BE2C (cell line): ENCODE measurements around the gene OBI1.
"Not testable (repeated sequence)": the region's sequence is repeated elsewhere in the genome, so short reads cannot be mapped to it uniquely, and the experiment has no call there.

Source experiments
- DNase-seq: peaks from one replicate; pipeline ENCODE4 v3.0.0-alpha.2; 2020
- H3K27me3 ChIP-seq: fragments of 250-450 bp; sonication (Bioruptor Pico); 2 replicates; pipeline ENCODE4 v1.5.1; 2020; ENCODE audit warnings: mild to moderate bottlenecking
- H3K36me3 ChIP-seq: fragments of 250-450 bp; sonication (Bioruptor Pico); 2 replicates; pipeline ENCODE4 v1.5.1; 2020; ENCODE audit warnings: mild to moderate bottlenecking
- H3K4me1 ChIP-seq: fragments of 250-450 bp; sonication (Bioruptor Pico); 2 replicates; pipeline ENCODE4 v1.5.1; 2020
- H3K4me3 ChIP-seq: 2 replicates; pipeline ENCODE4 v1.5.1; 2011; ENCODE audit warnings: low read depth, low read length
- H3K9me3 ChIP-seq: fragments of 250-450 bp; sonication (Bioruptor Pico); 2 replicates; pipeline ENCODE4 v1.5.1; 2020
- TF ChIP-seq, protein P1 (sequence below): IDR thresholded peaks from 2 replicates; pipeline ENCODE4 v1.5.1; 2012; ENCODE audit warnings: mild to moderate bottlenecking, low read depth, low read length

Gene OBI1

DNA sequence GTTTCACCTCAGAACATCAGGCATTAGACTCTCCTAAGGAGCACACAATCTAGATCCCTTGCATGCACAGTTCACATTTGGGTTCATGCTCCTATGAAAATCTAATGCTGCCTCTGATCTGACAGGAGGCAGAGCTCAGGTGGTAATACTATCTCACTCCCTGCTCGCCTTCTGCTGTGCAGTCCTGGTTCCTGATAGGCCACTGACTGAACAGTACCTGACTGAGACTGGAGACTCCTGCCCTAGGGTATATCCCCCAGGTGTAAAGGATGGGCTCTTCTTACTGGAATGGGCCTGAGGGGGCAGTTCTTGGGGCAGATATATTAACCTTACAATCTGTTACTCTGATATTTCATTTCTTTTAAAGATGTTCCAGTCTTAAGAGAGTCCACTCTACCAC, 6.3 kb downstream of the OBI1 start:
- Histone ChIP-seq H3K4me1 (peaks cover 14% of the 10 kb centered on the region; the same call in 1 of the 2 replicates), H3K4me3 (no peak overlapping the region), H3K27me3 (no peaks in the 10 kb centered on the region), H3K36me3 (no peaks in the 10 kb centered on the region), H3K9me3 (no peaks in the 10 kb centered on the region)
- TF ChIP-seq, protein P1, sequence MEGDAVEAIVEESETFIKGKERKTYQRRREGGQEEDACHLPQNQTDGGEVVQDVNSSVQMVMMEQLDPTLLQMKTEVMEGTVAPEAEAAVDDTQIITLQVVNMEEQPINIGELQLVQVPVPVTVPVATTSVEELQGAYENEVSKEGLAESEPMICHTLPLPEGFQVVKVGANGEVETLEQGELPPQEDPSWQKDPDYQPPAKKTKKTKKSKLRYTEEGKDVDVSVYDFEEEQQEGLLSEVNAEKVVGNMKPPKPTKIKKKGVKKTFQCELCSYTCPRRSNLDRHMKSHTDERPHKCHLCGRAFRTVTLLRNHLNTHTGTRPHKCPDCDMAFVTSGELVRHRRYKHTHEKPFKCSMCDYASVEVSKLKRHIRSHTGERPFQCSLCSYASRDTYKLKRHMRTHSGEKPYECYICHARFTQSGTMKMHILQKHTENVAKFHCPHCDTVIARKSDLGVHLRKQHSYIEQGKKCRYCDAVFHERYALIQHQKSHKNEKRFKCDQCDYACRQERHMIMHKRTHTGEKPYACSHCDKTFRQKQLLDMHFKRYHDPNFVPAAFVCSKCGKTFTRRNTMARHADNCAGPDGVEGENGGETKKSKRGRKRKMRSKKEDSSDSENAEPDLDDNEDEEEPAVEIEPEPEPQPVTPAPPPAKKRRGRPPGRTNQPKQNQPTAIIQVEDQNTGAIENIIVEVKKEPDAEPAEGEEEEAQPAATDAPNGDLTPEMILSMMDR, result no peak
- no peak for DNase-seq

GRCh38 chr13:78650717-78651083, 8.3 kb downstream of the OBI1 start:
- TF ChIP-seq, protein P1, result no peak
- Histone ChIP-seq H3K4me3 (no peak overlapping the region), H3K27me3 (no peaks in the 10 kb centered on the region), H3K4me1 (peaks cover 14% of the 10 kb centered on the region; the same call in 1 of the 2 replicates), H3K36me3 (no peaks in the 10 kb centered on the region), H3K9me3 (no peaks in the 10 kb centered on the region)
- no peak for DNase-seq

GRCh38 chr13:78649997-78650716, 8.8 kb downstream of the OBI1 start:
- DNase-seq, result no peak

GRCh38 chr13:78647109-78647678, 11.8 kb downstream of the OBI1 start:
- not testable (repeated sequence) for DNase-seq

More at GRCh38 chr13:78649997-78650716, 8.8 kb downstream of the OBI1 start:
- Histone ChIP-seq H3K27me3 (no peaks in the 10 kb centered on the region), H3K9me3 (no peaks in the 10 kb centered on the region), H3K4me1 (peaks cover 14% of the 10 kb centered on the region; the same call in 1 of the 2 replicates), H3K4me3 (no peak overlapping the region), H3K36me3 (no peaks in the 10 kb centered on the region)
- TF ChIP-seq, protein P1, result no peak

GRCh38 chr13:78638216-78638615, 20.7 kb downstream of the OBI1 start:
- DNase-seq, result no peak
- Histone ChIP-seq H3K4me3 (no peak overlapping the region), H3K36me3 (peaks cover 43% of the 10 kb centered on the region), H3K9me3 (no peaks in the 10 kb centered on the region), H3K4me1 (no peaks in the 10 kb centered on the region), H3K27me3 (no peaks in the 10 kb centered on the region)
- TF ChIP-seq, protein P1, result no peak

More at GRCh38 chr13:78647109-78647678, 11.8 kb downstream of the OBI1 start:
- H3K27me3 ChIP-seq, H3K9me3 ChIP-seq, H3K36me3 ChIP-seq, H3K4me3 ChIP-seq: not testable (repeated sequence)
- H3K4me1 ChIP-seq, result peaks cover 14% of the 10 kb centered on the region; the same call in 1 of the 2 replicates

GRCh38 chr13:78636495-78636894, 22.5 kb downstream of the OBI1 start:
- peaks cover 58% of the 10 kb centered on the region for H3K36me3 ChIP-seq
- no peak for DNase-seq
- H3K4me1 ChIP-seq, result no peaks in the 10 kb centered on the region
- H3K4me3 ChIP-seq, result no peak overlapping the region
- H3K9me3 ChIP-seq, result no peaks in the 10 kb centered on the region
- H3K27me3 ChIP-seq, result no peaks in the 10 kb centered on the region
- TF ChIP-seq, protein P1, result no peak
